K562 (cell line): ENCODE data around the gene ZC3H18. TPM values are rescaled to one million over a fixed set of nuclear protein-coding genes. Genes with fewer than 3 reads are reported as not detected.

Experiments
- ATAC-seq: fragments of 200-7000 bp; cut with Tn5 transposase; 3 replicates; pipeline ENCODE4 v1.9.1; 2020; ENCODE audit warnings: moderate library complexity
- BruUV-seq: library from RNA; stranded (reverse); fragments of 400-500 nt; replicated peaks from 2 replicates; lab custom pipeline; 2021; lab: Mats Ljungman, UMichigan
- CTCF ChIA-PET: fragments of 300-600 bp; formaldehyde crosslinking; extraction: SDS; loops from one replicate; lab custom pipeline; 2021; ENCODE audit warnings: low intra/inter-chr PET ratio; lab: Yijun Ruan, JAX
- POLR2A ChIA-PET: fragments of 300-600, 350-650 bp; sonication (Branson Sonifier 250); formaldehyde crosslinking; extraction: SDS; loops from one replicate; lab custom pipeline; 2021; ENCODE audit warnings: antibody characterized with exemption, inconsistent platforms; lab: Yijun Ruan, JAX
- DNase-seq, 4 experiments: peaks; one replicate each; pipeline versions ENCODE4 v3.0.0 to v3.0.0-alpha.2; 2011 to 2018; ENCODE audit warnings: low spot score in 3 of 4, mixed read lengths in 3 of 4; ENCODE audit errors: extremely low read depth in 1 of 4
- FAIRE-seq: peaks from 2 replicates; lab custom pipeline; 2011; peaks lifted over from hg19 to GRCh38; lab: Jason Lieb, UNC
- H2AFZ ChIP-seq: 2 replicates; pipeline ENCODE4 v1.6.0; 2011; ENCODE audit warnings: low read depth, low read length, control low read depth, inconsistent platforms
- H3K27ac ChIP-seq: fragments of 200-600 bp; 3 replicates; pipeline ENCODE4 v1.8.0; 2011; ENCODE audit warnings: low read depth, mild to moderate bottlenecking, control low read depth, inconsistent platforms, low read length, moderate library complexity, mixed read lengths; ENCODE audit errors: extremely low read depth
- H3K27me3 ChIP-seq, 2 experiments: fragments of 300-600 bp in 1 of 2; 2 replicates in 1 of 2; 3 replicates in 1 of 2; pipeline versions ENCODE4 v1.6.0 to v1.8.0; 2011; ENCODE audit warnings: inconsistent platforms in 2 of 2, low read length in 2 of 2, mild to moderate bottlenecking in 1 of 2, mixed read lengths in 1 of 2, moderate library complexity in 1 of 2; ENCODE audit not compliant: control insufficient read depth in 2 of 2, insufficient read depth in 2 of 2
- H3K36me3 ChIP-seq: fragments of 300-600 bp; 3 replicates; pipeline ENCODE4 v1.8.0; 2011; ENCODE audit warnings: mild to moderate bottlenecking, low read length, inconsistent platforms; ENCODE audit not compliant: control insufficient read depth, insufficient read depth
- H3K4me1 ChIP-seq, 2 experiments: fragments of 200-600 bp in 1 of 2; replicated peaks in 1 of 2; 2 replicates in 1 of 2; 3 replicates in 1 of 2; pipeline versions ENCODE4 v1.5.1 to v1.8.0; 2011; ENCODE audit warnings: inconsistent platforms in 2 of 2, low read length in 2 of 2, mild to moderate bottlenecking in 1 of 2, mixed read lengths in 1 of 2, moderate library complexity in 1 of 2; ENCODE audit not compliant: control insufficient read depth in 2 of 2, insufficient read depth in 2 of 2
- H3K4me2 ChIP-seq: 2 replicates; pipeline ENCODE4 v1.6.1; 2011; ENCODE audit warnings: low read length, control low read depth, inconsistent platforms, mixed read lengths; ENCODE audit not compliant: insufficient read depth
- H3K4me3 ChIP-seq: fragments of 200-600 bp; sonication (generic), shearing (Covaris generic); 2 replicates; pipeline ENCODE4 v1.5.1; 2016; ENCODE audit warnings: control low read depth, inconsistent platforms
- H3K79me2 ChIP-seq: fragments of 200-600 bp; 3 replicates; pipeline ENCODE4 v1.8.0; 2011; ENCODE audit warnings: low read length, inconsistent platforms; ENCODE audit not compliant: control insufficient read depth, insufficient read depth
- H3K9ac ChIP-seq, 2 experiments: 2 replicates each; pipeline versions ENCODE4 v1.6.0 to v1.6.1; 2011; ENCODE audit warnings: low read depth in 2 of 2, low read length in 2 of 2, control low read depth in 1 of 2, inconsistent platforms in 1 of 2, mild to moderate bottlenecking in 1 of 2, mixed read lengths in 1 of 2; ENCODE audit not compliant: insufficient read depth in 1 of 2
- H3K9me1 ChIP-seq: one replicate; pipeline ENCODE4 v1.6.0; 2011; ENCODE audit warnings: inconsistent platforms, mild to moderate bottlenecking, low read length, moderate library complexity; ENCODE audit not compliant: control insufficient read depth, insufficient read depth
- H3K9me3 ChIP-seq: replicated peaks from 2 replicates; pipeline ENCODE4 v1.5.1; 2011; ENCODE audit warnings: low read depth, low read length, inconsistent platforms; ENCODE audit not compliant: control insufficient read depth, insufficient read depth
- H4K20me1 ChIP-seq: replicated peaks from 2 replicates; pipeline ENCODE4 v1.6.1; 2011; ENCODE audit warnings: low read length, inconsistent platforms, mixed read lengths; ENCODE audit not compliant: control insufficient read depth, insufficient read depth
- ADNP ChIP-seq: fragments of 200-800 bp; sonication (Bioruptor generic); IDR thresholded peaks from 2 replicates; pipeline ENCODE4 v1.6.1; 2016; ENCODE audit warnings: missing genetic modification characterization, missing compliant biosample characterization
- ATF1 ChIP-seq, 2 experiments: fragments of 450-650 bp in 1 of 2; IDR thresholded peaks; 2 replicates each; pipeline ENCODE4 v1.6.1; 2016; ENCODE audit warnings: missing compliant biosample characterization in 1 of 2, missing genetic modification characterization in 1 of 2
- BCOR ChIP-seq: fragments of 450-650 bp; IDR thresholded peaks from 2 replicates; pipeline ENCODE4 v1.6.1; 2016
- MYNN ChIP-seq, 2 experiments: sonication (generic); formaldehyde crosslinking in 1 of 2; IDR thresholded peaks; 2 replicates each; pipeline versions ENCODE4 v1.5.0 to v1.6.1; 2016 to 2020; ENCODE audit warnings: antibody characterized with exemption in 1 of 2, missing genetic modification reagents in 1 of 2
- NCOA4 ChIP-seq: fragments of 450-650 bp; IDR thresholded peaks from 2 replicates; pipeline ENCODE4 v1.6.1; 2018; ENCODE audit warnings: mild to moderate bottlenecking; ENCODE audit not compliant: partially characterized antibody
- PREB ChIP-seq: sonication (generic); formaldehyde crosslinking; IDR thresholded peaks from 2 replicates; pipeline ENCODE4 v1.8.1; 2023; ENCODE audit warnings: mild to moderate bottlenecking, missing genetic modification reagents
- RBM25 ChIP-seq: fragments of 200-400 bp; formaldehyde crosslinking; IDR thresholded peaks from 2 replicates; pipeline ENCODE4 v1.6.1; 2018; ENCODE audit warnings: low read length, low read depth, moderate library complexity; ENCODE audit not compliant: severe bottlenecking
- ZBTB7A ChIP-seq: IDR thresholded peaks from 2 replicates; pipeline ENCODE4 v1.6.1; 2011; ENCODE audit warnings: low read depth, mild to moderate bottlenecking, low read length, moderate library complexity, borderline replicate concordance; ENCODE audit not compliant: control insufficient read depth
- ZNF436 ChIP-seq: fragments of 250-450, 450-650 bp; sonication (Bioruptor Pico); formaldehyde crosslinking; IDR thresholded peaks from 2 replicates; pipeline ENCODE4 v1.7.0; 2020; ENCODE audit warnings: mild to moderate bottlenecking
- WGBS: fragments of 100-300 bp; shearing (Covaris generic); methylation state at CpG from one replicate; pipeline ENCODE4 v1.1.6; 2016; ENCODE audit warnings: low coverage, mixed read lengths; ENCODE audit not compliant: insufficient coverage; ENCODE audit errors: missing lambda C conversion rate; 5-methylcytosine and 5-hydroxymethylcytosine counted together
- in situ Hi-C: fragments of 300-500 bp; cut with MboI; formaldehyde crosslinking; loops from 4 replicates; pipeline ENCODE4 v1.15.0; 2018; ENCODE audit warnings: inconsistent platforms, mixed read lengths
- intact Hi-C: fragments of 100-400 bp; cut with micrococcal nuclease; formaldehyde crosslinking; loops from 2 replicates; pipeline ENCODE4 v1.14.2; 2022
- polyA plus RNA-seq, 8 experiments: library from polyadenylated mRNA; depleted of rRNA in 4 of 8; stranded (reverse) in 5 of 8; unstranded in 3 of 8; fragments of >200 nt; fragmentation: Nextera tagmentation in 2 of 8; fragmentation: Illumina TruSeq in 1 of 8; extraction: Ambion mirVana in 2 of 8; extraction: Trizol in 1 of 8; gene quantifications; 2 replicates each; pipeline versions ENCODE4 v1.2.1 to v1.2.3, GENCODE V29; 2011 to 2014; ENCODE audit warnings: inconsistent platforms in 1 of 8, missing spikeins in 1 of 8
- total RNA-seq, 7 experiments: library from RNA; depleted of rRNA in 6 of 7; stranded (reverse); fragments of >200 nt in 6 of 7; fragmentation: Illumina TruSeq in 2 of 7; extraction: Trizol in 2 of 7; gene quantifications; 2 replicates each; pipeline versions ENCODE4 v1.2.1 to v1.2.3, GENCODE V29; 2011 to 2021; ENCODE audit warnings: low replicate concordance in 1 of 7
- TF ChIP-seq, protein P1 (sequence below): fragments of 450-650 bp; formaldehyde crosslinking; IDR thresholded peaks from 2 replicates; pipeline ENCODE4 v1.4.0; 2022; ENCODE audit warnings: mild to moderate bottlenecking, moderate library complexity
- TF ChIP-seq, protein P2 (sequence below): sonication (generic); formaldehyde crosslinking; IDR thresholded peaks from 2 replicates; pipeline ENCODE4 v1.8.0; 2022; ENCODE audit warnings: mild to moderate bottlenecking, missing genetic modification reagents

Gene ZC3H18
- total and polyA plus RNA-seq, 9 of the 15 experiments (the other 6 are each of a cell fraction or from before 2014, with no cell fraction given): 1.7 to 88.7 (median 26.9) TPM

GRCh38 chr16:88636488-88637265 is 66.5 kb downstream of the ZC3H18 start:
- peaks cover 10% of the 10 kb centered on the region; the same call in 1 of the 2 replicates for H4K20me1 ChIP-seq
- H3K4me2 ChIP-seq: no peak overlapping the region
- no peak for DNase-seq
- no peak overlapping the region for H3K4me3 ChIP-seq
- no peak for ATAC-seq
- BruUV-seq: no TSS peak
- no peak overlapping the region for H3K9ac ChIP-seq
- CTCF ChIA-PET: no interaction called here
- no peaks in the 10 kb centered on the region for H3K9me3 ChIP-seq
- peaks cover 13 to 18% of the 10 kb centered on the region in 2 experiments; a peak in 3 of 5 replicates for H3K27me3 ChIP-seq
- intact Hi-C loops (no loop called here), in situ Hi-C loops (no loop called here)
- H3K4me1 ChIP-seq: peaks cover 18 to 84% of the 10 kb centered on the region in 2 experiments
- FAIRE-seq: no peak
- H3K9me1 ChIP-seq: no peaks in the 10 kb centered on the region
- H3K36me3 ChIP-seq: peaks cover 17% of the 10 kb centered on the region; the same call in 1 of the 3 replicates
- POLR2A ChIA-PET: interaction anchor here (0.7 to 1.6 kb wide), 8 partner anchors 8 to 228 kb away, joined by 3 to 7 read pairs (median 3); partner anchors contain the start of gene MVD
- H3K27ac ChIP-seq: no peak overlapping the region
- 51% methylated on average over 21 of the region's 23 CpGs for WGBS
- H2AFZ ChIP-seq: no peak overlapping the region
- no peaks in the 10 kb centered on the region for H3K79me2 ChIP-seq
- TF ChIP-seq MYNN (IDR thresholded peaks at IDR 0.05) (no peak), MYNN (CRISPR knock-in tag; IDR thresholded peaks at IDR 0.05) (no peak), ADNP (tag) (peak; percentile 56; the same call in 1 of the 2 replicates), ATF1 (CRISPR knock-in tag; IDR thresholded peaks at IDR 0.05) (no peak), ATF1 (tag; IDR thresholded peaks at IDR 0.05) (0 out of 2 replicates have a peak, but pooled peaks have one; percentile 10), ZBTB7A (peak; percentile 45; the same call in 1 of the 2 replicates), PREB (CRISPR knock-in tag) (no peak), ZNF436 (CRISPR knock-in tag) (no peak), BCOR (peak; percentile 35; the same call in 1 of the 2 replicates), RBM25 (peak; percentile 59), NCOA4 (no peak)
- TF ChIP-seq, protein P1, sequence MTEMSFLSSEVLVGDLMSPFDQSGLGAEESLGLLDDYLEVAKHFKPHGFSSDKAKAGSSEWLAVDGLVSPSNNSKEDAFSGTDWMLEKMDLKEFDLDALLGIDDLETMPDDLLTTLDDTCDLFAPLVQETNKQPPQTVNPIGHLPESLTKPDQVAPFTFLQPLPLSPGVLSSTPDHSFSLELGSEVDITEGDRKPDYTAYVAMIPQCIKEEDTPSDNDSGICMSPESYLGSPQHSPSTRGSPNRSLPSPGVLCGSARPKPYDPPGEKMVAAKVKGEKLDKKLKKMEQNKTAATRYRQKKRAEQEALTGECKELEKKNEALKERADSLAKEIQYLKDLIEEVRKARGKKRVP: no peak
- TF ChIP-seq, protein P2, sequence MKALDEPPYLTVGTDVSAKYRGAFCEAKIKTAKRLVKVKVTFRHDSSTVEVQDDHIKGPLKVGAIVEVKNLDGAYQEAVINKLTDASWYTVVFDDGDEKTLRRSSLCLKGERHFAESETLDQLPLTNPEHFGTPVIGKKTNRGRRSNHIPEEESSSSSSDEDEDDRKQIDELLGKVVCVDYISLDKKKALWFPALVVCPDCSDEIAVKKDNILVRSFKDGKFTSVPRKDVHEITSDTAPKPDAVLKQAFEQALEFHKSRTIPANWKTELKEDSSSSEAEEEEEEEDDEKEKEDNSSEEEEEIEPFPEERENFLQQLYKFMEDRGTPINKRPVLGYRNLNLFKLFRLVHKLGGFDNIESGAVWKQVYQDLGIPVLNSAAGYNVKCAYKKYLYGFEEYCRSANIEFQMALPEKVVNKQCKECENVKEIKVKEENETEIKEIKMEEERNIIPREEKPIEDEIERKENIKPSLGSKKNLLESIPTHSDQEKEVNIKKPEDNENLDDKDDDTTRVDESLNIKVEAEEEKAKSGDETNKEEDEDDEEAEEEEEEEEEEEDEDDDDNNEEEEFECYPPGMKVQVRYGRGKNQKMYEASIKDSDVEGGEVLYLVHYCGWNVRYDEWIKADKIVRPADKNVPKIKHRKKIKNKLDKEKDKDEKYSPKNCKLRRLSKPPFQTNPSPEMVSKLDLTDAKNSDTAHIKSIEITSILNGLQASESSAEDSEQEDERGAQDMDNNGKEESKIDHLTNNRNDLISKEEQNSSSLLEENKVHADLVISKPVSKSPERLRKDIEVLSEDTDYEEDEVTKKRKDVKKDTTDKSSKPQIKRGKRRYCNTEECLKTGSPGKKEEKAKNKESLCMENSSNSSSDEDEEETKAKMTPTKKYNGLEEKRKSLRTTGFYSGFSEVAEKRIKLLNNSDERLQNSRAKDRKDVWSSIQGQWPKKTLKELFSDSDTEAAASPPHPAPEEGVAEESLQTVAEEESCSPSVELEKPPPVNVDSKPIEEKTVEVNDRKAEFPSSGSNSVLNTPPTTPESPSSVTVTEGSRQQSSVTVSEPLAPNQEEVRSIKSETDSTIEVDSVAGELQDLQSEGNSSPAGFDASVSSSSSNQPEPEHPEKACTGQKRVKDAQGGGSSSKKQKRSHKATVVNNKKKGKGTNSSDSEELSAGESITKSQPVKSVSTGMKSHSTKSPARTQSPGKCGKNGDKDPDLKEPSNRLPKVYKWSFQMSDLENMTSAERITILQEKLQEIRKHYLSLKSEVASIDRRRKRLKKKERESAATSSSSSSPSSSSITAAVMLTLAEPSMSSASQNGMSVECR: no peak
